ES-I3 (cell line): ENCODE data around the gene SCYL3.

ENCODE experiments used
- H3K36me3 ChIP-seq: 2 replicates; pipeline ENCODE4 v1.6.1; 2013; ENCODE audit warnings: mild to moderate bottlenecking, low read length, control low read depth, moderate library complexity; ENCODE audit not compliant: insufficient read depth
- H3K4me1 ChIP-seq: 2 replicates; pipeline ENCODE4 v1.6.1; 2013; ENCODE audit warnings: mild to moderate bottlenecking, control low read depth, low read length; ENCODE audit not compliant: insufficient read depth
- H3K9ac ChIP-seq: 2 replicates; pipeline ENCODE4 v1.6.1; 2013; ENCODE audit warnings: low read depth, mild to moderate bottlenecking, low read length, moderate library complexity
- H3K9me3 ChIP-seq: 2 replicates; pipeline ENCODE4 v1.6.1; 2013; ENCODE audit warnings: mild to moderate bottlenecking, low read length, moderate library complexity; ENCODE audit not compliant: control insufficient read depth, insufficient read depth

Gene SCYL3

DNA sequence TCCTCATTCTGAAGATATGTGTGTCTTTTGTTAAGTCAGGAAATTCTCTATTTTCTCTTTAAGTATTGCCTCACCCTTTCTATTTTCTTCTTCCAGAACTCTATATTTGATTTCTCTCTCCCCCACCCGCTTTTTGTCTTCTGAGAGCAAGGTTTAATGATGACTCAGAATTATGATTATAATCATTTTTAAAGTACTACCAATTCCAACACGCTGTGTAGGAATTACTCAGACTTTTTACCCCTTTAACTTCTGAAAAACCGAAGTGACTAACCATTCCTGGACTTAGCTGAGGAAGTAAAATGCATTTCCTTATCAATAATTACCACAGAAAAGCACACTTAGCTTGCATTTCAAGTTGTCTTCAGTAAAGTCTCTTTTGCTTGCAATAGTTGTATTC is 20.8 kb upstream of the SCYL3 start:
- Histone ChIP-seq H3K9ac (no peak overlapping the region), H3K9me3 (no peaks in the 10 kb centered on the region), H3K36me3 (no peaks in the 10 kb centered on the region), H3K4me1 (no peaks in the 10 kb centered on the region)

DNA sequence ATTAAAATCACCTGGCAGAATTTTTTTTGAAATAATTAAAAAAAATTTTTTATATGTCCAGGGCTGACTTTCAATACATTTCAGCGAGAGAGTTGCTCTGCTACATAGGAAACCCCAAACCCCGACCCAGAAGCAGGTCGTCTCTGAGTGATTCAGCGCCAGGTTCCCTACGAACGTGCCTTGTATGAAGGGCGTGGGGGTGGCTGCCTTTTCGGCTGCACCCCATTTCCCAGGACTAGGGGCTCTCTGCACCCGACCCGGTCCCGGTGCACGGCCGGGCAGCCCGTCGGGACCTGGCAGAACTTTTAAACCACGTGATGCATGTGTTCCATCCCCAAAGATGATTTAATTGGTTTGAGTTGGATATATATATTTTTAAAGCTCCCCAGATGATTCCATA is 15.8 kb upstream of the SCYL3 start:
- H3K4me1 ChIP-seq, result no peaks in the 10 kb centered on the region
- no peak overlapping the region for H3K9ac ChIP-seq
- no peaks in the 10 kb centered on the region for H3K9me3 ChIP-seq
- H3K36me3 ChIP-seq, result no peaks in the 10 kb centered on the region

DNA sequence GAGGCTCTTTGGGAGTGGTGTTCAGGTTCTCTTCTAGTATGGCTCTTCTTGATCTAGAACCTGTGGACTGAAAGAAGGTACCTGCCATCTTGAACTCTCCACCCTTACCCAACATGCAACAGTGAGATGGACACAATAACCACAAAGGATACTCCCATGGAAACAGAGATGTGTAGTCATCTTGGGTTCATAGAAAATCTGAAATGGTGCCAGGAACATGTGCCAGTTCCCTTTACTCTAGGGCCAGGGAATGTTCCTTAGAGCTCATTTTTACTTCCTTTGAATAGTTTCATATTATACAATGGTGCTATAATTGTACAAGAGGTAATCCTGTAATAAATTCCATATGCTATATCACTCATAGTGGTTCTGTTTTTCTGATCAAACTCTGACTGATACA is 13.2 kb upstream of the SCYL3 start:
- no peaks in the 10 kb centered on the region for H3K36me3 ChIP-seq
- no peaks in the 10 kb centered on the region for H3K9me3 ChIP-seq
- H3K9ac ChIP-seq, result no peak overlapping the region
- H3K4me1 ChIP-seq, result no peaks in the 10 kb centered on the region

DNA sequence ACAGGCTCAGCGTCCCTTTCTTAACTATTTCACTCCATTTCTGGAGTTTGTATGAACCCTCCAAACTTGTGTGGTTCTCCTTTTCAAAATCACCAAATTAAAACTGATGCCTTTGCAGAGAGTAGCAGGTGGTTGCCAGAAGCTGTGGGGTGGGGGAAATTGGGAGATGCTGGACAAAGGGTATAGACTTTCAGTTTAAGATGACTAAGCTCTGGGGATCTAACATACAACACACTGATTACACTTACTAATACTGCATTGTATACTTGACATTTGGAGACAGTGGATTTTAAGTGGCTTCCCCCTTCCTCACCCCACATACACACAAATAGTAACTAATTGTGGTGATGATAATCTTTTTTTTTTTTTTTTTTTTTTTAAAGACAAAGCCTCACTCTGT is 11.1 kb upstream of the SCYL3 start:
- H3K9ac ChIP-seq, result no peak overlapping the region

DNA sequence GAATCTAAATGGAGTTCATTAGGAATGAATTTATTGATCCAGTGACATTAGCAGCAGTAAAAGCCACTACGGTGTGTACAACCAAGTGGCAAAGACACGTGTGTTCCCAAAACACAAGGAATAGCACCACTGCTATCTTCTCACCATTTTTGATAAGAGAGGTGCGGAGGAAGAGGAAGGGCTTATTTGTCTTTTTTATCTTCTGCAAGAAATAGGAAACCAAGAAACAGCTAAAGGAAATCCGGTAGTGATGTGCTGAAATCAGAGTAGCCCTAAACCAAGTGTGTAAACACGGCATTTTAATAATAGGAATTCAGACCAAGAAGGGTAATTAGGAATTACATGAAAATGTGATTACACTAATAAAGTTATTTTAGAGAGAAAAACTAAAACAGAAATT is 9.1 kb upstream of the SCYL3 start:
- H3K9ac ChIP-seq, result no peak overlapping the region
- no peaks in the 10 kb centered on the region for H3K9me3 ChIP-seq
- peaks cover 9% of the 10 kb centered on the region; the same call in 1 of the 2 replicates for H3K4me1 ChIP-seq
- H3K36me3 ChIP-seq, result no peaks in the 10 kb centered on the region

More for the DNA sequence above, 11.1 kb upstream of the SCYL3 start:
- Histone ChIP-seq H3K36me3 (no peaks in the 10 kb centered on the region), H3K9me3 (no peaks in the 10 kb centered on the region), H3K4me1 (0 out of 2 replicates have a peak, but pooled peaks cover under 1% of the 10 kb centered on the region)

DNA sequence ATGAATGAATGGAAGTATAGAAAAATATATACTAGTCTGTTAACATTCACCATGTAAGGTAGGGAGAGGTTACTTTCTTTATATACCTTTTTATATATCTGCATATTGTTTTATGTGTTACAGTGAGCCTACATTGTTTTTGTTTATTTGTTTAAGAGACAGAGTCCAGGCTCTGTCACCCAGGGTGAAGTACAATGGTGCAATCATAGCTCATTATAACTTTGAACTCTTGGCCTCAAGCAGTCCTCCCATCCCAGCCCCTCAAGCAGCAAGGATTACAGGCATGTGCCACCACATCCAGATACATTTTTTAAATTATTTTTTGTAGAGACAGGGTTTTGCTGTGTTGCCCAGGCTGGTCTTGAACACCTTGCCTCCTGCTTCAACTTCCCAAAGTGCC is 7.4 kb upstream of the SCYL3 start:
- H3K36me3 ChIP-seq, result no peaks in the 10 kb centered on the region

DNA sequence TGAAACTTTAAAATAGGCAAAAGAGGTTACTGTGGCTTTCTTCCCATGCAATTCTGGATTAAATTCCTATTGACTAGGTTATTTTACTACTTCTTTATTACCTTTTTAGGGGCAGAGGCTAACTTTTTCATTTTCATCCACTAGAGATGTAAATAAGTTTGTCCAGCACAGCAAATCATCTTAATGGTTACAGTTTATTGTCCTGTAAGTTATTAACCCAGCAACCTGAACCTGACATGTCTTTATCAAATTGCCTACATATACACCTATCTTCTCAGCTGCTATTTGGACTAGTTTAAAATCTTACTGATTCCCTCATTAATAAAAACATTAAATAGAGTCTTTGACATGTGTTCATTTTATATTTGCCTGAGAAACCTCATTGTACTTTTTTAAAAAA is 6.9 kb upstream of the SCYL3 start:
- Histone ChIP-seq H3K36me3 (no peaks in the 10 kb centered on the region), H3K4me1 (peaks cover 9% of the 10 kb centered on the region; the same call in 1 of the 2 replicates), H3K9ac (no peak overlapping the region), H3K9me3 (no peaks in the 10 kb centered on the region)

More for the DNA sequence above, 7.4 kb upstream of the SCYL3 start:
- Histone ChIP-seq H3K9me3 (no peaks in the 10 kb centered on the region), H3K4me1 (peaks cover 9% of the 10 kb centered on the region; the same call in 1 of the 2 replicates), H3K9ac (no peak overlapping the region)

DNA sequence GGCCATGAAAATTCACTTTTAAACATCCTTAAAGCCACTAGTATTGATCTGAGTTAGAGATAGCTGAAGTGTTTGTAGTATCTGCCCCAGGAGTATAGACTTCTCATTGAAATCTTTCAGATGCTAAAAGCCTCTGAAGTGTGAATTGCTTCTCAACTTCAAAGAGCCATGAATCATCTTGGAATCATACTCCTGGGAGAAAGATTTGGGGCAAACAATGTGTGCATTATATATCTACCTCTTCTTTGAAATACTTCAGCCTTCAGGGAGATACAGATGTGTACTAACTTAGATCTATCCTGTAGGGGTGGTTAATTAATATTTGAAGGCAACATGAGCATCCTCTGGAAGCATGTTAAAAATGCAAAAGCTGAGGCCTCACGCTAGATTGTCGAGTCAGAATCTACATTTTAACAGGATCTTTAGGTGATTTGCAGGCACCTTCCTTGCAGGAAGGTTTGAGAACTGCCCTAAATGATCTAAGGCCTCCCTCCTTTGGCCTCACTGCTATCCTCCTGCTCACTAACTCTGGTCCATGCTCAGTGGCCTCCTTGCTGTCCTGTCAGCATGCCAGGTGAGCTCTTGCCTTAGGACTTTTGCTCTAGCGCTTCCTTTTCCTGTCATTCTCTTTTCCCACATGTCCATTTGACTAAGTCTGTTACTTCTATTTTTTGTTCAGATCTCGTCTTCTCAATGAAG is 6.0 kb upstream of the SCYL3 start:
- H3K4me1 ChIP-seq, result peaks cover 12% of the 10 kb centered on the region
- no peaks in the 10 kb centered on the region for H3K9me3 ChIP-seq
- H3K9ac ChIP-seq, result no peak overlapping the region
- H3K36me3 ChIP-seq, result no peaks in the 10 kb centered on the region

DNA sequence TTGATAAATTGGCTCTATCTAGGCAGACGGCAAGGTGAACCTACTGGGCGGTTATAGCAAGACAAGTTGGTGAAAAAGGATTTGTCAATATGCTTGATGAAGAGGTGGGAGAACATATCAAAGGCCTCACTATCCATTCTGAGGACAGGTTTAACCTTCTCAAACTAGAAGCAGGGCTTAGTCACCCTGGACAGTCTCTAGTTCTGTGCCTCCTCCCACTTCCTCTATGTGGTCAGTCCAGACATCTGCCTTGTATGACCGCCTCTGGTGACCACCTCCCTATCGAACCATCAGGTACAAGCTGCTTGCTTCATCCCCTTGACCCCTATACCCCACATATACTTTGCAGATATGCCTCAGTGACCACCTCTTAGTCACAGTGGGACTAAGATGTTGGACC is 2.3 kb upstream of the SCYL3 start:
- no peaks in the 10 kb centered on the region for H3K36me3 ChIP-seq
- no peaks in the 10 kb centered on the region for H3K9me3 ChIP-seq
- no peak overlapping the region for H3K9ac ChIP-seq
- H3K4me1 ChIP-seq, result peaks cover 19% of the 10 kb centered on the region

DNA sequence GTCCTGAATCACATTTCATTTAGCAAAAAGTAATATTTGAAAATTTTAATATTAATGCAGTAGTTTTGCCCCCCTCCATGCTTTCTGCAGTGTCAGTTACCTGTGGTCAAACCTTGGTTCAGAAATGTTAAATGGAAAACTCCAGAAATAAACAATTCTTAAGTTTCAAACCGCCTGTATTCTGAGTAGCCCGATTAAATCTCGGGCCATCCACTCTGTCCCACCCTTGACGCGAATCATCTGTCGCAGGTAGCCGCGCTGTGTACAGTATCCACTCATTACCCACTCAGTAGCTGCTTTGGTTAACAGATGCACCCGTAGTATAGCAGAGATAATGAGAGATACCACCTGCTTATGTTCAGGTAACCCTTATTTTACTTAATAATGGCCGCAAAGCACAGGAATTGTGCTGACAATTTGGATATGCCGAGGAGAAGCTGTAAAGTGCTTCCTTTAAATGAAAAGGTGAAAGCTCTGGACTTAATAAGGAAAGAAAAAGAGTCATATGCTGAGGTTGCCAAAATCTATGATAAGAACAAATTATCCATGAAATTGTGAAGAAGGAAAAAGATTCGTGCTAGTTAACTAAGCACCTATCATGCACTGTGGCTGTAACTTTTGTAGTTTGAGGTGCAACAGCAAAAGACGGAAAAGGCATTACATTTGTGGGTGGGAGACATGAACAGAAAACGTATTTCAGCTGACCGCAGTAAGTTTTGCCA is 889 bp upstream of the SCYL3 start:
- Histone ChIP-seq H3K9ac (peak overlapping the region; percentile 81), H3K36me3 (no peaks in the 10 kb centered on the region), H3K9me3 (no peaks in the 10 kb centered on the region), H3K4me1 (peaks cover 20% of the 10 kb centered on the region)

DNA sequence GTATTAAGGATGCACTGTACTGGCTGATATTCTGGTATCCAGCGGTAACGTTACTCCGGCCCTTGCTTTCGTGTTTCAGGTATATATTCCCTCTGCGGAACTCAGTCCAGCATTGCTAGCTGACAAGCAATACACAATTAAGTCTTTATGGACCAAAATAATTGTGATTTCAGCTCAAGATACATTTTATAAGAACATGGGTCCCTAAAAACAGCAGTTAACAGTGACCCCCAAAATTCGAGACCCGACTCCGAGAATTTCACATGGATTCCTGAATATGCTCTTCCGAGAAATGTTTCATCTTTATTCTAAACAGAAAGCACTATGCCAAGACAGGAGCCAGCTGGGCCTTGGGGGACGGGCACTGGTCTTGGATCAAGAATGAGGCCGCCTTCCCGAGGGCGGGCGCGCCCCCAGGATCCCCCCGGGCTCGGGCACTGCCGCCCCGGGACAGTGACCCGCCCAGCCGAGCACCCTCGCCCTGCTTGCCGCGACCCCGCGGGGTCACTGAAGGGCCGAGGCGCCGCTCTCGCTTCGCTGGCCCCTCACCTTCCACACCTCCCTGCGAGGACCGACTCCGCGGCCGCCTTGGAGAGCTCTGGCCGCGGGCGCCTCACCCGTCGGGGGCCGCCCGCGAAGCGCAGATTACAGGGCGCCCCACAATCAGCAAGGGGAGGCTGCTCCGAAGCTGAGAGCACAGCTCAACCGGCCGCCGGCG is 610 bp downstream of the SCYL3 start:
- Histone ChIP-seq H3K4me1 (peaks cover 13% of the 10 kb centered on the region; the same call in 1 of the 2 replicates), H3K36me3 (no peaks in the 10 kb centered on the region), H3K9me3 (no peaks in the 10 kb centered on the region), H3K9ac (peak overlapping the region; percentile 81)

DNA sequence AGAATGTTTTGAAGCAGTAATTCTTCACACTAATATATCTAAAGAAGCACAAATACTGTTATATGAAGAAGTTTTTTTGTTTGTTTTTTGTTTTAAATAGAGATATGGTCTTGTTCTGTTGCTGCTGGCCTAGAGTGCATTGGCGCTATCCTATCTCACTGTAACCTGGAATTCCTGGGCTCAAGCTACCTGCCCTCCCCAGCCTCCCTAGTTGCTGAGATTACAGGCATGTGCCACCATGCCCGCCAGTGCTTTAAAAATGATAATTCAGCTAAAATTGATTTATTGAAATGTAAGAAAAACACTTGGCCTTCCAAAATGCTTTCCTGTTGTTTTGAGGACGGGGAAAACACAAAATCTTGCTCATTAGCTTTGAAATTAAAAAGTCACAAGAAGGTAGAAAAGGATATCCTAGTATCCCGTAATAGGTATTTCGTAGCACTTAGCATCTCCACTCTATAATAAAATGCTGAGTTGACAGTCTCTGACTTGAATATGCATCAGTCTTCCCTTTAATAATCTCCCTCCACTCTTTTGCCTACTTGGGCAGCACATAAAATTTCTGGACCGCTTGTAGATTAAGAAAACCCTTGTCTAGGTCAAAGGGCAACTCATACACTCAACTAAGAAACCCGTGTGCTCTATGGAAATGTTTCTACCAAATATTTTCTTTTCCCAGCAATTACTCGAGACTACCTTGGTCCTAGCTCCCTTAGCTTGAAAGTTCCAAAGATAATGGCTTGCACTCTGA is 1.3 kb downstream of the SCYL3 start:
- H3K9ac ChIP-seq, result peak overlapping the region; percentile 81
- no peaks in the 10 kb centered on the region for H3K36me3 ChIP-seq
- H3K9me3 ChIP-seq, result no peaks in the 10 kb centered on the region
- H3K4me1 ChIP-seq, result peaks cover 13% of the 10 kb centered on the region; the same call in 1 of the 2 replicates

DNA sequence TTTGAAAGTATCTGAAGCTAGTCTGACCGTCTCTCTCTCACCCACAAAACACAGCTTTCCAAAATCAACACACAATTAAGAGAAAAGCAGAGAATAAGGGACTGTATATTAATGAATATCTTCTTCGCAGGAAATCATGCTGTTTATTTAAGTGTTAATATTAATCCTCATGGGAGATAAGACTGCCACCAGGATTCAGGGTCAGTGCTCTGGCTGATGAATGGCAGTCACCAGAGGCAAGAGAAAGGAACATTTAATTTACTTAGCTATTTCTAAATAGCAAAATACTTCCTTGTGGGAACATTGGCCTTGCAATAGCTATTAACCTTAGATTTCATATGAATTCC is 2.2 kb downstream of the SCYL3 start:
- H3K36me3 ChIP-seq, result no peaks in the 10 kb centered on the region
- H3K4me1 ChIP-seq, result peaks cover 13% of the 10 kb centered on the region; the same call in 1 of the 2 replicates
- H3K9ac ChIP-seq, result no peak overlapping the region
- no peaks in the 10 kb centered on the region for H3K9me3 ChIP-seq
